AG09319 (cell line): ENCODE measurements around the gene SOBP.
A peak's percentile ranks its signal among the peaks of the same experiment; 100 is the strongest.

Experiments
- DNase-seq: peaks from one replicate; pipeline ENCODE4 v3.0.0-alpha.2; 2010; ENCODE audit warnings: low read depth; ENCODE audit errors: extremely low read depth
- CTCF ChIP-seq: IDR thresholded peaks from 2 replicates; pipeline ENCODE4 v1.5.1; 2011; ENCODE audit warnings: low read depth, mild to moderate bottlenecking, inconsistent platforms, low read length, moderate library complexity

The SOBP gene

GRCh38 chr6:107557698-107558097 is 67.8 kb downstream of the SOBP start:
- no peak for TF ChIP-seq CTCF
- DNase-seq, result no peak

- DNase-seq, result peak; percentile 10
- no peak for TF ChIP-seq CTCF
Observed at GRCh38 chr6:107560657-107561056, 70.7 kb downstream of the SOBP start.

GRCh38 chr6:107561306-107561705 is 71.4 kb downstream of the SOBP start:
- DNase-seq, result no peak
- TF ChIP-seq CTCF, result no peak

- no peak for DNase-seq
- TF ChIP-seq CTCF, result no peak
Observed at GRCh38 chr6:107563694-107564588, 74.0 kb downstream of the SOBP start.

GRCh38 chr6:107564589-107564951 is 74.7 kb downstream of the SOBP start:
- no peak for DNase-seq
- no peak for TF ChIP-seq CTCF

GRCh38 chr6:107565165-107565723 is 75.3 kb downstream of the SOBP start:
- TF ChIP-seq CTCF, result no peak
- DNase-seq, result no peak

- TF ChIP-seq CTCF, result no peak
- DNase-seq, result no peak
Observed at GRCh38 chr6:107567643-107568042, 77.7 kb downstream of the SOBP start.
